Suppressor macrophage (primary cell): ENCODE data around the gene HPS4.

Experiments used
- DNase-seq, 4 experiments: peaks; one replicate each; pipeline ENCODE4 v3.0.0-alpha.2; 2020 to 2022

Gene HPS4

DNA sequence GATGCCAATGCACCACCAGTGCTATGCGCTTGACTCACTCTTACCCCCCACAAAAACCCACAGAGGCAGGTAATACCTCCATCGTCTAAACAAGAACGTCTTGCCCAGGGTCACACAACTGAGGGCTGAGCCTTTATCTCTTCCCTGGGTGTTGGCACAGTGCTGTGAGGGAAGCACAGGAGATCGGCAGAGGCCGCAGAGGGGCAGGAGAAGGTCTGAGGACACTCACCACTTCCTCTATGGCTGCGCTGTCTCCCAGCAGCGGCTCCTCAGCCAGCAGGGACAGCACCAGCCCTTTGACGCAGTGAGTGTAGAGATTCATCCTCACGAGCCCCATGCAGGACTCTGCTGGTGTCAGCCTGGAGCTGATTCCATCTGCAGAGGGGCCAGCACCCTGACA lies 19.9 kb downstream of the HPS4 start:
- peak in 3 of 4 experiments; percentile 31 to 36 (median 36) for DNase-seq

DNA sequence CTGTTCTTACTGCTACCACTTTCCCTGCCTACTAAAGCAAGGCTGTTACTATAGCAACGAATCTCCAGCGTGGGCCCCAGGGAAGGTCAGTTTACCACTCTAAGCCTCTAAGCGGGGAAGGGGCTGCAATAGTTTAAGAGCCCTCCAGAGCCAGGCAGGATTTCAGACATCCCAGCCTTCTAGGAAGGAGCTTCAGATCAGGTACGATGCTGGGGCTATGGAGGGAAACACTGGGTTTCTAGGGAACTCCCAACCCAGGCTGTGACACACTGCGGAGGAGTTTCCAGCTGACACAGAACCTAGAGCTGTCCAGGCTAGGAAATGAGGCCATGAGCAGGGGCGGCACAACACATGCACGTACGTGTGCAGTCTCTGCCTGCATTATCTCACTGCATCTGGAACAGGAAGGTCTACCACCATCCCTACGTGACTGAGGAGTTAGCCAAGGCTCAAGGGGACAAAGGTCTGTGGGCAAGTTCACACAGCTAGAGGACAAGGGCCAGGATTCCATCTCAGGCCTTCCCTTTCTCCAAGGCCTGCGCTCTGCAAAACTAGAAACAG lies 20.4 kb downstream of the HPS4 start:
- peak in 1 of 4 experiments; percentile 16 for DNase-seq

GRCh38 chr22:26462641-26463040 lies 20.9 kb downstream of the HPS4 start:
- DNase-seq, result no peak

DNA sequence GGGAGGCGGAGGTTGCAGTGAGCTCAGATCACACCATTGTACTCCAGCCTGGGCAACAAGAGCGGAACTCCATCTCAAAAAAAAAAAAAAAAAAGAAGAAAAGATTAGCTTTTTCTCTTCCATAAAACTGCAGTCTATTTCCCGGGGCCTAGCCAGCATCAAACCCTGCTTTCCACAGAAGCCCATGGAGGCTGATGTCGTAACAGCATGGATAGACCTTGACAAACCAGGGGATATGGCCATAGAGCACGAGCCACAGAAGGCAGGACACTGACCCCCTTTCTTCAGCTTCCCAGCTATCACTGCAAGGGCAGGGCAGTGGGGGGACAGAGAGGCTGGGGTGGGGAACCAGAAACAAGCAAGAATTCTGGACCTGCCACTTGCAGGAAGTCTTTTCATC lies 21.5 kb downstream of the HPS4 start:
- DNase-seq, result no peak

- peak; percentile 44 to 74 (median 60) for DNase-seq
Measured at GRCh38 chr22:26461188-26461810, 22.3 kb downstream of the HPS4 start.

DNA sequence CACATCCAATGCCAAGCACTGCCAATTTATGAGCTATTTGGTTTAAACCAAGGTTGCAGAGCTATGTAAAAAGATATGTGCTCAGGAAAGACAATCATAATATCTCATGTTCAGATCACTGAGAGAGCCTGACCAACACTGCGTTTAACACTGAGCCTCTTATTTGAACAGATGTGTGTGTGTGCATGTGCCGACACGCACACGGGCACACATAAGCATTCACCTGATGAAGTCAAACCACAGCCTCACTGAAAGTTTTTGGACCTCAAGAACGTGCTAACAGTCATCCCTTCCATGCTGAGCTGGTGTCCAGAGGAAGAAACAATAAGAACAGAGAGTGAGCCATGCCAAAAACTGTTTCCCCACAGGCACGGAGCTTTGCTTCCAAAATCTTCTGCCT lies 23.4 kb downstream of the HPS4 start:
- DNase-seq, result no peak

GRCh38 chr22:26457661-26458272 lies 25.8 kb downstream of the HPS4 start:
- DNase-seq, result no peak

DNA sequence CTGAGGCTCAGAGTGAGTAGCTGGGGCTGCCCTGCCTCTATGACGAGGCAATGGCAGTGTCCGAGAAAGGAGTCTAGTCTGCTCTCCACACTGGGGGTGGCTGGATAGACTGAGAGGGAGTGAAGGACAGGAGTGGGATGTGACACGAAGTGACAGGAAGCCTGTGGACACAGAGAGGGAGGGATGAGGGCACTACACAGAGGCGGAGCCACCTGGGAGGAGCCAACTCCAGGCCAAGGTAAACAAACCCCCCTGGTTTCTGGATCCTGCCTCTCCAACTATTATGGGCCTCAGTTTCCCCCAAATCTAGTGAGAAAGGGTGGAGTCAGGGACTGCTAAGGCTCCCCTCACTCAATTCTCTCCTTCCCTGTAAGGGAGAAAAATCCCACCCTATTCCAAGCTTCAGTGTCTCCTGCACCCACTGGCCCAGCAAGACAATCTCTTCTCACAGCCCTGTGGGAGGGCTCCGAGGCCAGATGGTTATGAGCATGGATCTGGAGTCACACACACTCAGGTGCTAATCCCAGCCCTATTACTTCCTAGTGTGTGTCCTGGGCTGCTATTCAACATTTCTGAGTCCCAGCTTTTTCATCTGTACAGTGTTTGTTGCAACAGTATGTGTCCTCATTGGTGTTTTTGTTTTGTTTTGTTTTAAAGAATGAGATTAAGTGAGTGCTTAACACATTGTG lies 29.6 kb downstream of the HPS4 start:
- DNase-seq, result no peak

DNA sequence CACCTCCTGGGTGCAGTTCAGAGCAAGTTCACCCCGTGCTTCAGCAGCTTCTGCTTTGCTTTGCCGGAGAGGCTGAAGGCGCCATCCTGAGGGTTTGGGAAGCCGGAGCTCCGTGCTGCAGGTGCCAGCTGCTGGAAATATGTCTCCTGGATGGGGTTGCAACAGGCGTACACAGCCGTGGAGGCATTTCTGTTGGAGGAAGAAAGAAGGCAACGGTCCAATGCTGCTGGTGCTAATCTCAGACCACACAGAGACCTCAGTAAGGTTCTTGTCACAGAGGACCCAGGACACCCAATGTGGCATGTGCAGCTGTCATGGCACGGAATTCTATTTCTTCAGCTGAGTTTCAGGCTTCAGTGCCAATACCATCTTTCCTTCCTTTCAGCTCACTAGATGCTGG lies 30.4 kb downstream of the HPS4 start:
- DNase-seq, result no peak

DNA sequence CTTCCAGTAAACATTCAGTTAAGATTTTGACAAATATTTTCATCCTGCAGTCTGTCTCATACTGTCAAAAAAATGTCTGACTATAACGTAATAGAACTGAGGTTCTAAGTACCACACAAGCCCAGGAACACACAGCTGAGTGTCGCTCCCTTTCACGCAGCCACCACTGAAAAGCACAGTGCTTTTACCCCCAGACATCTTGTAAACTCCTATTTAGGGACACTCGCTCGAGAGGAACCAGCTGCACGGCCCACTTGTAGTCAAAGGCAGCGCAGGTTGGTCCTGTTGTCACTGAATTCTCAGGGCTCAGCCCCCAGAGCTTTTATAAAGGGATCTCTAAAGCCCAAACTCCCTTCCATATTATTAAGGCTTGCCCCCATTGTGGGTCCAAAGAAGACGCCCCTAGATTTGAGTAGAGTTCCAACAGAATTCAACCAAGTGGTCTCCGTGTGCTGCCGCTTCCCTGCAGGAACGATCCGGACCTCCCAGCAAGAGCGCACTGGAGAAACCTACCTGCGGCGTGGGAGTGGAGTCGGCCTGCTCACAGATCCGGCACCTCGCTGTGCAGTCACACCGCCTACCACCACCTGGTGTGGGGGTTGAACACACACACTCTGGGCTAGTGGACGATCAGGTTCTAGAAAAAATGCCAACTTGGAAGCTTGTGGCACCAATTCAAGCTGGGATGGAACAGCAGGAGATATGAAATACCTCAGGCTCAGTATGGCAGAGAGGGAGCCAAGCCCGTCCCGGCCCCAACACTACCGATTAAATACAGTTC lies 31.2 kb downstream of the HPS4 start:
- DNase-seq, result no peak

DNA sequence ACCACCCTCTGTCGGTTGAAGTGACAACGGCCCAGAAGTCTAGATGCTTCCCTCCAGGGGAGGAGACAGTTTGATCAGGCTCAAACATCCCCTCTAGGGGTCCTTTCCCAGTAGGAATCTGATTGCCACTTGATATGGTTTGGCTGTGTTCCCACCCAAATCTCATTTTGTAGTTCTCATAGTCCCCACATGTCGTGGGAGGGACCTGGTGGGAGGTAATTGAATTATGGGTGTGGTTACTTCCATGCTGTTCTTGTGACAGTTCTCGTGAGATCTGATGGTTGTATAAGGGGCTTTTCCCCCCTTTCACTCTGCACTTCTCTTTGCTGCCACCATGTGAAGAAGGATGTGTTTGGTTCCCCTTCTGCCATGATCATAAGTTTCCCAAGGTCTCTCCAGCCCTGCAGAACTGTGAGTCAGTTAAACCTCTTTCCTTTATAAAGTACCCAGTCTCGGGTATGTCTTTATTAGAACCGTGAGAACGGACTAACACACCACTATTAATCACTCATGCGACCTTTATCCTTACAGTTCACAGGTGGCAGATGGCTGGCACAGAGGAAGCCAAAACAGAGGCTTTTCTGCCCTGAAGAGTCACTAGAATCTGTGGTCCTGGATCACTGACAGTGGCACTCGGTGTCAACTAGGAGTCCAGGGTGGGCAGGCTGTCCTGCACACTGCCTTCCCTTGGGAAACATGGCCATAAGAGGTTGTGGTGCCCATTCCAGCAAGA lies 33.0 kb downstream of the HPS4 start:
- no peak for DNase-seq

- DNase-seq, result no peak
Measured at GRCh38 chr22:26448941-26449340, 34.6 kb downstream of the HPS4 start.

DNA sequence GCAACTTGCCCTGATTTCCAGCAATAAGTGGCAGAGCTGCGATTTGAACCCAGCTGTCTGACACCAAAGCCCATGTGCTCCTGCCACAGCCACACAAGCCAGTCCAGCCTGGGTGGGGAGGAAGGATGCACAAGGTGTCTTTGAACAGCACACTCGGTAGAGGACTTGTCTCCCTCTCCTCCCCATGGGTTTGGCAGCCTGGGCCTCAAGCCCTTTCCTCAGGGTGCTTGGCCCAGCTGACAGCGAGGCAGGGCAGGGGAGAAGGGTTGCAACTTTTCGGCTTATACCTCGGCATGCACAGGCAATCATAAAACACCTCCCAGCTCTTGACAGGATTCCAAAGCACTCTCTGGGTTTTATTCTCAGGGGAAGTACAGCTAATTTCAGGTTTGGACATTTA lies 35.2 kb downstream of the HPS4 start:
- no peak for DNase-seq

GRCh38 chr22:26447584-26448329 lies 35.8 kb downstream of the HPS4 start:
- DNase-seq, result no peak

DNA sequence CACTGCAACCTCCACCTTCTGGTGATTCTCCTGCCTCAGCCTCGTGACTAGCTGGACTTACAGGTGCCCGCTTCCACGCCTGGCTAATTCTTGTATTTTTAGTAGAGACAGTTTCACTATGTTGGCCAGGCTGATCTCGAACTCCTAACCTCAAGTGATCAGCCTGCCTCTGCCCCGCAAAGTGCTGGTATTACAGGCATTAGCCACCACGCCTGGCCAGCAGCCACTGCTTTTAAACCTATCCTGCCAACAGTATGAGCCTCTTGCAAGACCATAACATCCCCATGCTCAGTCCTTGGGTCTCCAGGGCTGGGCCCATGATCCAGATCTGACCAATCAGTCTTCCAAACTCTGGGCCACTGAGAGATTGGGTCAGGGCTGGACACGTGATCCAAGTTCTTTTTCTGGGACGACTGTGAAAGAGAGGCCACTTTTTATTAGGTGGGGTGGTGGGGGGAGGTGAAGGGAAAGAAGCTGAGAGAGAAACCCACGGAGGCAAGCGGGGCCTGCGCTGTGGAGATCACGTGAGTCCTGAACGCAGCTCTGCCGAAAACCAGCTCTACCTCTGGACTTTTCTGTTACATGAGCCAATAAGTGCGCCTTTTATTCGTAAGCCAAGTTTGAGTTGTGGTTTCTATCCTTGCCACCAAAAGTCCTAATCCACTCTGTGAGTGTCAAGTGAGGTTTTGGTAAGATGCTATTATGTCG lies 36.6 kb downstream of the HPS4 start:
- DNase-seq, result no peak

DNA sequence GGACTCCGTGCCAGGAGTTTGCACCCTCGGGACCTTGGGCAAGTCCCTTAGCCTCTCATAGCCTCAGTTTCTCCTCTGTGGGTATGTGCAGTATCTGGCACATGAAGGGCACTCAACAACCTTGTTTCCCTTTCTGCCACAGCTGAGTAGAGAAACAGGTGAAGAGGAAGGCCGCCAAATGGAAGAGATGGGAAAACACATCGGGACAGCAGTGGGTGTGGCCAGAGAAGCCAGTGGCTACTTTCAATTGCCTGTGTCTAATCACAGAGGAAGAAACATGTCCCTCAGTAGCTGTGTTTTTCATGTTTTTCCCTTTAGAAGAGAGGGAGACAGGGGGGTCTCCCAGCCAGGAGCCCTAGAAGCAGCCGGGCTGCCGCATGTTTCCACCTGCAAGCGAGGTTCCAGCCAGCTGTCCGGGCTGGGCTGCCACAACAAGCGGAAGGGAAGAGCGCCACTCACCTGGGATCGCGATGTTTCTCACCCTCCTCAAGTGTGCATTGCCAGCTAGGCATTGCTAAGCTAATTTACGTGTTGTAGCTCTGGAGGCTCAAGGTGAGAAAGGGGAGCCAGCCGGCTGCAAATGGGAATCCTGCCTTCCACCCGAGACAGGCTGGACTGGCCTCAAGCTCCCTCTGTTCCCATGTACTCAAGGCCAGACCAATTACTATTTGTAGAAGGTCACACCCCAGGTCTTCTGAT lies 37.9 kb downstream of the HPS4 start:
- DNase-seq, result no peak

DNA sequence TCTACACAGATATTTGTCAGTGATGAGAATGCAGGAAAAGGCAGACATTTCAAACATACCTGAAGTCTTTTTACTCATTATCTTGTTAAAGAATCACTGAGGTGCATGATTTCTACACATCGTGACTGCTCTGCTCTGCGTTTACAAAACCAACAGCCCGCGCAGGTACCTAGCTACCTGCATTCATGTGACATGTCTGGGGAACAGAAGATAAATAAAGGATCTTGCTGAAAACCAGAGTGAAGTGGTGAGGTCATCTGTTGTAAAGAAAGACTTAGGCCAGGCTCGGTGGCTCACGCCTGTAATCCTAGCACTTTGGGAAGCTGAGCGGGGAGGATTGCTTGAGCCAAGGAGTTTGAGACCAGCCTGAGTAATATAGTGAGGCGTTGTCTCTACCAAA lies 38.8 kb downstream of the HPS4 start:
- no peak for DNase-seq

DNA sequence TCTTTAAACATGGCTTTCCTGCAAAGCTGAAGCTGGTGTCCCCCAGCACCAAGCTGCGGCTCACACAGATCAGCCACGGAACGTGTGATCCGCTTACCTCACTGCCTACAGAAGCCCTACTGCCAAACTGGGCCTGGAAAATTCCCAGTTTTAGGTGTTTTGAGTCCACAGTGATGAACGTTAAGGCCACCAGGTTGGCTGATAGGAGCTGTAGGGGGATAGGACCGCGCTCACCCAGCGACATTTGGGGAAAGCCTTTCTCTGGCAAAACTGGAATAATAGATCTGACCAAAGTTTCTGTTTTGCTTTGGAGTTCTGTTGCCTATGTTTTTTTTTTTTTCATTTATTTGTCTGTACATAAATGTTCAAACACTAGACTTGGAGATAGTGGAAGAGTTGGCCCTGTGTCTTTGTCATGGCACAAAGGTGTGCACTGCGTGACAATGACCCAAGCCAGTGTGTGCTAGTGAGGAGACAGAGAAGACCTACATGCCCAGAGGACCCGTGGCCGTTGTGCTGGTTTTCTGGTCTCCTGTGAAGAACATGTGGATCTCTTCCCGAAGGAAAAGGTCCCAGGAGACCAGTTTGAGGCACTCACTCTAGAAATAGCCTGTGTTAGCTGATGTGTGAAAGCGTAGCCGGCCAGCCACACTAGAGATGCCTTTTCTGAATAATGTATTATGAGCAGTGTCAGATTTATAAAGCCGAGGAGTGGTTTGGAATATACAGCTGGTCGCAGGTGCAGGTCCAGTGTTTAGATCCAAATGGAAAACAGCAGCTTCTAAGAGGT lies 39.5 kb downstream of the HPS4 start:
- DNase-seq, result no peak

DNA sequence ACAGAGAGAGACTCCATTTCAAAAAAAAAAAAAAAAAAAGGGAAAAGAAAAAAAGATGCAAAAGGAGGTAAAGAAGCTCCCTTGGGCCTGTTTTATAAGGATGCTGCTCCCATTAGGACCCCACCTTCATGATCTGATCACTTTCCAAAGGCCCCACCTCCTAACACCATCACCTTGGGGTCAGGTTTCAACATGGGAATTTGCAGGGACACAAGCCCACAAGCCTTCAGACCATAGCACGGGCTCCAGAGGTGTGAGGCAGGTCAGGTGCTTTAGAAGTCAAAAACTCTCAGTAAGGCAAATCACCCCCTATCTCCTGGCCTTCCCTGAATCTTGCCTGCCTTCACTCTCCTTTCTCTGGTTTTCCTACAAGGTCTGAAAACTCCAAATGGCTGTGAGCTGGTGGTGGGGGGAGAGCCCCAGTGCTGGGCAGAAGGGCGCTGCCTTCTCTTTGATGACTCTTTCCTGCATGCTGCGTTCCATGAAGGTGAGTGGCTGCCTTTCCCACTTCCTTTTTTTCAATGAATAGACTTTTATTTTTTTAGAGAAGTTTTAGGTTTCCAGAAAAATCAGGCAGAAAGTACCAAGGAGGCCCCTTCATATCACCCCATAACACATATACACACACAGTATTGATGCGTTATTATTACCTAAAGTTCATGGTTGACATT lies 41.4 kb downstream of the HPS4 start:
- DNase-seq, result no peak
